Measurements from ENCODE around the gene KIF16B. TPM values are rescaled to one million over a fixed set of nuclear protein-coding genes. Genes with fewer than 3 reads are reported as not detected.

KIF16B gene
- total RNA-seq, 4 donors from 2014 or later = 8.7 to 20.6 (median 16.6) TPM

DNA sequence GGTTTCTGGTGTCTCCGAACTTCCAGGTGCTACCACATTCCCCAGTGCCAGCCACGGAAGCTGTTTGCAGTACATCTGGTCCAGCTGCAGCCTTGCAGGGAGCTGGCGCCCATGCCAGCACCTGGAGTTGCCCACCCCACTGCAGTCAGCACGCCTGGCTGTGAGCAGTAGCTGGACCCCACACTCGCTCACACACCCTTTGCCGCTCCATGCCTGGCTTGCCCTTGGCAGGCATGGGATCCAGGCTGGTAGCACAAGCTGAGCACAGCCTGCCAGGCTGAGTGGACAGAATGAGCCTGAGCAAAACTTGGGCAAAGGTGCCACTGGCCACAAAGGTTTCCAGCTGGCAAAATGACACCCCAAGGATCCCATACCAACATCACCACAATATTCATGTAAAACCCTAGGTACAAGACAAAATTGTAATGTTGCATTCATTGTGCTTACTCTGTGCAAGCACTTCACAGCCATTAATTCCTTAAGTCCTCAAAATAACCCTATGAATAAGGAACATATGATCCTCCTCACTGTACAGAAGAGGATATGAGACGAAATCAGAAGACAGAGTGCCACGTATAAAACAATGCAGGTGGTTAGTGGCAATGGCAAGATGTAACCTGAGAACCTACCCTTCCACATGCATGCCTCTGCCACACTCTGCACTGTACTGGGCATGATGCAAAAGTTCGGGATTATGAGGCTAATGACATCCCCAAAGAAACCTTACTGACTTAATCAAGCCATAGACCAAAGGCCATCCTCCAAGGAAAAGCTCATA, 18.3 kb downstream of the KIF16B start:
- Histone ChIP-seq H3K27me3 (no peaks in the 10 kb centered on the region), H3K27ac (no peak overlapping the region), H3K4me3 (no peak overlapping the region), H3K9me3 (no peaks in the 10 kb centered on the region), H3K4me1 (no peaks in the 10 kb centered on the region), H3K36me3 (no peaks in the 10 kb centered on the region)
- TF ChIP-seq, protein P1, sequence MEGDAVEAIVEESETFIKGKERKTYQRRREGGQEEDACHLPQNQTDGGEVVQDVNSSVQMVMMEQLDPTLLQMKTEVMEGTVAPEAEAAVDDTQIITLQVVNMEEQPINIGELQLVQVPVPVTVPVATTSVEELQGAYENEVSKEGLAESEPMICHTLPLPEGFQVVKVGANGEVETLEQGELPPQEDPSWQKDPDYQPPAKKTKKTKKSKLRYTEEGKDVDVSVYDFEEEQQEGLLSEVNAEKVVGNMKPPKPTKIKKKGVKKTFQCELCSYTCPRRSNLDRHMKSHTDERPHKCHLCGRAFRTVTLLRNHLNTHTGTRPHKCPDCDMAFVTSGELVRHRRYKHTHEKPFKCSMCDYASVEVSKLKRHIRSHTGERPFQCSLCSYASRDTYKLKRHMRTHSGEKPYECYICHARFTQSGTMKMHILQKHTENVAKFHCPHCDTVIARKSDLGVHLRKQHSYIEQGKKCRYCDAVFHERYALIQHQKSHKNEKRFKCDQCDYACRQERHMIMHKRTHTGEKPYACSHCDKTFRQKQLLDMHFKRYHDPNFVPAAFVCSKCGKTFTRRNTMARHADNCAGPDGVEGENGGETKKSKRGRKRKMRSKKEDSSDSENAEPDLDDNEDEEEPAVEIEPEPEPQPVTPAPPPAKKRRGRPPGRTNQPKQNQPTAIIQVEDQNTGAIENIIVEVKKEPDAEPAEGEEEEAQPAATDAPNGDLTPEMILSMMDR (IDR thresholded peaks at IDR 0.05) = no peak
- TF ChIP-seq POLR2A (IDR thresholded peaks at IDR 0.05) = no peak
- DNase-seq = no peak
- intact Hi-C loops (cut with DNase I; ENCODE audit: low total_unique reads) = no loop called here

DNA sequence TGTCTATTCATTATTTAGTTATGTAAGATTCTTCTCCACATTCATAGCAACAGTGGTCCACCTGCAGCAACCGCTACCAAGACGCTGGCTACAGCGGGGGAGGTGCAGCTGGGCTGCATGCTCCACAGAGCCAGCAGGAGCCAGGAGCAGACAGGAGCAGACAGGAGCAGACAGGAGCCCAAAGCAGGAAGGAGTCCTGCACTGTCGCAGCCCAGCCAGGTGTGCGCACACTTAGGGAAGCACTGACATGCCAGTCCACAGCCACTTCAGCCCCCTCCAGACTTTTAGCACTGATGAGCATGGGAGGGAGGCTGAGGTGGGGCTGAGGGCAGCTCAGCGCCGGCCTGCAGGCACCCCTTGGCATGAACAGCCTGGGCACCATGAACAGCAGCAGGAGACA, 19.6 kb downstream of the KIF16B start:
- no peak for DNase-seq
- Histone ChIP-seq H3K4me3 (no peak overlapping the region), H3K9me3 (no peaks in the 10 kb centered on the region), H3K27me3 (no peaks in the 10 kb centered on the region), H3K36me3 (no peaks in the 10 kb centered on the region), H3K4me1 (no peaks in the 10 kb centered on the region), H3K27ac (no peak overlapping the region)
- TF ChIP-seq POLR2A (IDR thresholded peaks at IDR 0.05) = no peak
- TF ChIP-seq, protein P1 (IDR thresholded peaks at IDR 0.05) = no peak
- intact Hi-C loops (cut with DNase I; ENCODE audit: low total_unique reads) = no loop called here

DNA sequence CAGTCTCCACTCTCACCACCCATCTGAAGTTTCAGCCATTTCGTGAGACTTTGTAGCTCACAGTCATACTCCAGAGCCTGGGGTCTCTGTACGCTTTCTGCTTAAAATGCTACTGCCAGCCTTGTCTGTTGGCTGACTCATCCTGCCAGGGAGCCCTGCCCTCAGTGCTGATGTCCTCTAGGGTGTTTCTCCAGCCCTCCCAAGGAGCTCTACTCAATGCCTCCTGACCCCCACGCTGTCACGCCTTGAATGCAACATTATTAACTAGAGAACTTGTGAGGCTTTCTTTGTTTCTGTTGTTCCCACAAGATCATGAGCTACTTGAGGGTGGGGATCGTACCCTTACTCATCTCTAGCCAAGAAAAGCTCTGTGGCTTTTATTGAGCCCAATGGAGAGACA, 20.1 kb downstream of the KIF16B start:
- Histone ChIP-seq H3K4me3 (no peak overlapping the region), H3K27ac (no peak overlapping the region), H3K36me3 (no peaks in the 10 kb centered on the region), H3K9me3 (no peaks in the 10 kb centered on the region), H3K4me1 (no peaks in the 10 kb centered on the region), H3K27me3 (no peaks in the 10 kb centered on the region)
- TF ChIP-seq, protein P1 (IDR thresholded peaks at IDR 0.05) = no peak
- TF ChIP-seq POLR2A (IDR thresholded peaks at IDR 0.05) = no peak
- DNase-seq = no peak
- intact Hi-C loops (cut with DNase I; ENCODE audit: low total_unique reads) = no loop called here

DNA sequence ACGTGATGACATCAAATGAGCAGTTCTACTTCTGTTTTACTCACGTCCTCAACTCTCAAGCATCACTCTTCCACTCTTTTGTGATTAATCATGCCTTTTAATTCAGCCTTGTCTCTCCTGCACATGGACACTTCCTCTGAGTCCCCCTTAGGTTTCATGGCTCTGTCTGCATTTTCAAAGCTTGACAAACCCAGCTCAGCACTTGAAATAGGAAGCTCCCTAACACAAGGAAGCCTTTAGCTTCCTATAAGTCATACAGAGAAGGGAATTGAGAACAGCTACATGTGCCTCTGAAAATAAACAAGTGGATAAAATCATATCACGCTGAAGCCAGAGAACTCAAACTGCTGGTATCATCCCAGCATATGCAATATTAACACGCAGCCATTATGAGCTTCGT, 21.2 kb downstream of the KIF16B start:
- Histone ChIP-seq H3K27me3 (no peaks in the 10 kb centered on the region), H3K4me3 (no peak overlapping the region), H3K4me1 (no peaks in the 10 kb centered on the region), H3K9me3 (no peaks in the 10 kb centered on the region), H3K27ac (no peak overlapping the region), H3K36me3 (no peaks in the 10 kb centered on the region)
- no peak for DNase-seq
- no peak for TF ChIP-seq POLR2A (IDR thresholded peaks at IDR 0.05)
- TF ChIP-seq, protein P1 (IDR thresholded peaks at IDR 0.05) = no peak
- intact Hi-C loops (cut with DNase I; ENCODE audit: low total_unique reads) = no loop called here

DNA sequence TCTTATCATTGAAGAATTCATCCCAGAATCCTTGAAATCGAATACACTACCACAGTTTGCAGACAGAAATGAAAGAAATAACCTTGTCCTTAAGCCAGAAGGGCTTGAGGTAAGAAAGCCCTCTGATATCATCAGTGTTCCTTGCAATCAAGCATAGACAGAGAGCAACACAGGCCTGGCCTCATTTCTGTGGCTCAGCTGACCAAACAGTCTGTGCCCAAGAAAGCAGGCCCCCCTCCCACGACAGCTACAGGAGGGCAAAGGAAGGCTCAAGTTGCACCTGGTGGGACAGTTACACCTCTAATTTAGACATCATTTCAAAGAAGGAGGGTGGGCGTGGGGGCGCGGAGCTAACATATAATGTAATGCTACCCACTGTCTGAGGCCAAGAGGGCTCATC, 21.6 kb downstream of the KIF16B start:
- H3K4me3 ChIP-seq = no peak overlapping the region
- H3K36me3 ChIP-seq = no peaks in the 10 kb centered on the region
- H3K9me3 ChIP-seq = no peaks in the 10 kb centered on the region
- TF ChIP-seq, protein P1 (IDR thresholded peaks at IDR 0.05) = no peak
- no peak for TF ChIP-seq POLR2A (IDR thresholded peaks at IDR 0.05)
- no peak overlapping the region for H3K27ac ChIP-seq
- DNase-seq = no peak
- H3K27me3 ChIP-seq = no peaks in the 10 kb centered on the region
- intact Hi-C loops (cut with DNase I; ENCODE audit: low total_unique reads) = no loop called here
- no peaks in the 10 kb centered on the region for H3K4me1 ChIP-seq

Measured in uterus (tissue), 4 donors.